Measurements from ENCODE around the gene MAGED2.
"Not testable (repeated sequence)": the region's sequence is repeated elsewhere in the genome, so short reads cannot be mapped to it uniquely, and the experiment has no call there.

MAGED2 gene

DNA sequence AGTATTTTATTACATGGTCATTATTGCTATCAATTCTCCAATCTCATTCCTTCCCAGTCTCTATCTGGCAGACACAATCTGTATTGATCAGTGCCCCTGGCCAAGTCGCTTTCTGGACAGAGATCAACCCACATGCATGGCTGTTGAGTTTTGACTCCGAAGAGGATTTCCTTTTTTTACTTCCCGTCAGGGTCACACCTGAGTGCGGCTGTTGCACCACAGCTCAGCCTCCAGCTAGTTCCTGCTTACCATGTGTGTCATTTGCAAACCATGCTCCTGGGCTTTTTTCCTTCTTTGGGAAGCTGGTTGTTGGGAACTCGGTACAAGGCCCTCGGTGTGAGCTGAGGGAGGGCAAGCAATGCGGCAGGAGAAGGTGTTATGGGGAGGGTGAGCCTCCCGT lies 11.7 kb downstream of the MAGED2 start:
- DNase-seq (ENCODE audit: low read depth): no peak

DNA sequence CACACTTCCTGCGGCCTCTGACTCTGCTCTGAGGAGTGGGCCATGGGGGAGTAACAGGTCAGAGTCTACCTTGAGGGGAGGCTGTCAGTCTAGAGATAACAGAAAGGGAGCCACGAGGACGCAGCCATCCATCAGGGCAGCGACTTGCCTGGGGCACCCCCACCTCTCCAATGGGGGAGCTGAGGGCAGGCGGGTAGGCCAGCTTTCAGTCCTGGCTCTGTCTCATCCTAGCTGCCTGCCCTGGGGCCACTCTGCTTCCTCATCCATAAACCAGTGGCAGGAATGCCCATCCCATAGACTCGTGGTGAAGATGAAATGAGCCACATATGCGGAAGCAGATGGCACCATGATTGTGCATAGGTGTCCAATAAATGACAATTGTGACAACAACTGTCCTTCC lies 13.2 kb downstream of the MAGED2 start:
- DNase-seq (ENCODE audit: low read depth): no peak

DNA sequence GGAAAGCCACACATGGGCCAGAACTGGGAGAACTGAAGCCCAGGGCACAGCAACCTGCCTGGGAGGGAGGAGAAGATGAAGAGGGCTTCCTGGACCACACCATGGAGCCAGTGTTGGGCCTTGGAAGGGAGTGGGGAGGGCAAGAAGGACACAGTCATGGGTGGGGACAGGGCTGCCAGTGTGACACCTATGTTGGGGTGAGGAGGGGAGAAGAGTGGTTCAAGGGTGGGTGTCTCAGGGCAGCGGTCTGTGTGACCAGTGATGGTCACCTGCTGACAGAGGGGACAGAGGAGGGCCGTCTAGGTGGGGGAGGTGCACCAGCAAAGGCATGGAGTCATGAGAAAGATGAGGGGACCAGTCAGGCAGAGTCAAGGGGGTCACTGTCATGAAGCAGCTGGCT lies 13.8 kb downstream of the MAGED2 start:
- no peak for DNase-seq (ENCODE audit: low read depth)

DNA sequence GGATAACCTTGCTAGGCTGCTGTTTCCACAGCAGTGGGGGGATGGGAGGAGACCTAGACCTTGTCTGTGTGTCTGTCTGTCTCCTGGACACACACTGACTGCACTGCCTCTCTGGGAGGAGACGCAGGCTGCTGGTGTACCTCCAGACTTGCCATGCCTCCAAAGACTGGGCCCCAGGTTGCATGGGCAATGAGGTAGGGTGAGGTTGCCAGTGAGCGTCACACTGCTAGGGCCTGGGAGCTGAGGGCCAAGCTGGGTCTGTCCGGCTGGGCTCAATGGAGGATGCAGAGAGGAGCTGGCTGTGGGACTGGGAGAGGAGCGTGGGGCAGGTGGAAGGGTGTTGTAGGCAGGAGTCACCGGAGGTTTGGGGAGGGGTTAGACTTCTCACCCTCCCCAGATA lies 16.6 kb downstream of the MAGED2 start:
- DNase-seq (ENCODE audit: low read depth): no peak

- no peak for DNase-seq (ENCODE audit: low read depth)
These were observed 17.2 kb downstream of the MAGED2 start for GRCh38 chrX:54824722-54825121.

GRCh38 chrX:54825716-54826438 lies 18.3 kb downstream of the MAGED2 start:
- DNase-seq (ENCODE audit: low read depth): no peak

- no peak for DNase-seq (ENCODE audit: low read depth)
These were observed 19.1 kb downstream of the MAGED2 start for GRCh38 chrX:54826598-54826997.

DNA sequence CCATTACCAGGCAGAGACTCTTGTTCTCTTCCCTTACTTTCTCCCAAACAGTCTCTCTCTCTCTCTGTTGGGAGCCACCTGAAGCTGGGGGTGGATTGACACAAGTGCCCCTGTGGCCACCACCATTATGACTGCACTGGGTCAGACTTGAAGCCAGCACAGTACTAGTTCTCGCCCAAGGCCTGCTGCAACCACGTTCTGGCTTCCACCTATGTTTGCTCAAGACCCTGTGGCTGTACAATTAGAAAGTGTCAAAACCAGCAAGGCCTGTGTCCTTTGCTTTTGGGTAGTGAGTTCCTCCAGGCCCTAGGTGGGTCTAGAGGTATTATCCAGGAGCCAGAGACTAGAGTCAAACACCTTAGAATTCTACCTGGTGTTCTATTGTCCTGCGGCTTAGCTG lies 31.0 kb downstream of the MAGED2 start:
- no peak for DNase-seq (ENCODE audit: low read depth)

- not testable (repeated sequence) for DNase-seq (ENCODE audit: low read depth)
These were observed 33.8 kb downstream of the MAGED2 start for GRCh38 chrX:54841184-54841874.

GRCh38 chrX:54842607-54843006 lies 35.1 kb downstream of the MAGED2 start:
- DNase-seq (ENCODE audit: low read depth): no peak

DNA sequence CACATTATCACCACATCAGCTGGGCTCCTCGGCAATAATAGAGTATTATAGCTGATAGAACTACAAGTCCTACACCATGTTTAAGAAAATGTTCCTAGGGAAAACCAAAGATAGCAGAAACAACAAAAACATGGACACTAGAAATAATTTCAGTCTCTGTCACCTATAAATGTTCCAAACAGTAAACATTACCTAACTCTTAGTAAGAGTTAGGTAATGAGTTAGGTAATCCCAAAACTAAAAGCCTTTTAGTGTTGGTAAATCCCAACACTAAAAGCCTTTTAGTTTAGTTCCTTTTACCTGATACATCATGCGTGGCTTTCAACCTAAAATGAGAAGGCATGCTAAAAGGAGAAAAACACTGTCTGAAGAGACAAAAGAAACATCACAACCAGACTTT lies 35.5 kb downstream of the MAGED2 start:
- DNase-seq (ENCODE audit: low read depth): no peak

- not testable (repeated sequence) for DNase-seq (ENCODE audit: low read depth)
These were observed 40.2 kb downstream of the MAGED2 start for GRCh38 chrX:54847700-54848099.

- DNase-seq (ENCODE audit: low read depth): no peak
These were observed 57.7 kb downstream of the MAGED2 start for GRCh38 chrX:54865208-54865607.

Measured in stimulated activated CD8-positive, alpha-beta memory T cell treated with anti-CD3 and anti-CD28 coated beads, Interleukin-4, amount 100 ng/mL, for 24 hours (primary cell).